GM18520 (cell line): ENCODE measurements around the gene SEPSECS.

Experiments
- ATAC-seq: cut with Tn5 transposase; IDR thresholded peaks from one replicate; pipeline ENCODE4 v1.9.1; 2021; ENCODE audit not compliant: unreplicated experiment

SEPSECS gene

GRCh38 chr4:25110527-25111329 lies 49.5 kb downstream of the SEPSECS start:
- no peak for ATAC-seq

GRCh38 chr4:25109511-25109910 lies 50.7 kb downstream of the SEPSECS start:
- ATAC-seq = no peak

GRCh38 chr4:25108556-25108955 lies 51.7 kb downstream of the SEPSECS start:
- no peak for ATAC-seq

- ATAC-seq = no peak
Measured at GRCh38 chr4:25107827-25108516, 52.3 kb downstream of the SEPSECS start.

- no peak for ATAC-seq
Measured at GRCh38 chr4:25106363-25107151, 53.7 kb downstream of the SEPSECS start.

- no peak for ATAC-seq
Measured at GRCh38 chr4:25104591-25104990, 55.7 kb downstream of the SEPSECS start.

GRCh38 chr4:25103418-25103817 lies 56.8 kb downstream of the SEPSECS start:
- ATAC-seq = no peak

GRCh38 chr4:25101836-25102235 lies 58.4 kb downstream of the SEPSECS start:
- no peak for ATAC-seq

- no peak for ATAC-seq
Measured at GRCh38 chr4:25100710-25101109, 59.5 kb downstream of the SEPSECS start.

GRCh38 chr4:25100021-25100555 lies 60.2 kb downstream of the SEPSECS start:
- ATAC-seq = no peak

GRCh38 chr4:25098964-25099891 lies 61.0 kb downstream of the SEPSECS start:
- no peak for ATAC-seq

GRCh38 chr4:25096981-25097443 lies 63.2 kb downstream of the SEPSECS start:
- ATAC-seq = no peak

- ATAC-seq = no peak
Measured at GRCh38 chr4:25096251-25096980, 63.8 kb downstream of the SEPSECS start.

- ATAC-seq = no peak
Measured at GRCh38 chr4:25095837-25096236, 64.4 kb downstream of the SEPSECS start.

GRCh38 chr4:25092139-25092538 lies 68.1 kb downstream of the SEPSECS start:
- no peak for ATAC-seq

- no peak for ATAC-seq
Measured at GRCh38 chr4:25090516-25090915, 69.7 kb downstream of the SEPSECS start.

- ATAC-seq = no peak
Measured at GRCh38 chr4:25089051-25089763, 71.0 kb downstream of the SEPSECS start.

- no peak for ATAC-seq
Measured at GRCh38 chr4:25088093-25088952, 71.9 kb downstream of the SEPSECS start.
